Measurements from ENCODE around the gene RBBP8NL. TPM values are rescaled to one million over a fixed set of nuclear protein-coding genes. Genes with fewer than 3 reads are reported as not detected.
"Not testable (repeated sequence)": the region's sequence is repeated elsewhere in the genome, so short reads cannot be mapped to it uniquely, and the experiment has no call there.

The RBBP8NL gene
- total RNA-seq, 1 experiment from 2014 or later, result 6.2 TPM

GRCh38 chr20:62428396-62429295 lies 1.3 kb upstream of the RBBP8NL start:
- intact Hi-C loops (cut with micrococcal nuclease; ENCODE audit: unreplicated experiment), result no loop called here
- CTCF ChIA-PET, result interaction anchor here (1.4 to 3.0 kb wide), 3 partner anchors 14 to 188 kb away, joined by 6 to 11 read pairs (median 7); no protein-coding TSS in a partner anchor
- peak; percentile 30 for TF ChIP-seq CTCF (IDR thresholded peaks at IDR 0.05; ENCODE audit: unreplicated experiment)
- Mint-ChIP-seq H3K9me3 (ENCODE audit: low read depth, unreplicated experiment) (no peaks in the 10 kb centered on the region), H3K36me3 (ENCODE audit: insufficient read depth, unreplicated experiment) (peaks cover 24% of the 10 kb centered on the region), H3K4me3 (ENCODE audit: low read depth, unreplicated experiment) (no peak overlapping the region), H3K27ac (ENCODE audit: unreplicated experiment) (no peak overlapping the region), H3K27me3 (ENCODE audit: unreplicated experiment) (peaks cover 26% of the 10 kb centered on the region), H3K4me1 (ENCODE audit: low read depth, unreplicated experiment) (peaks cover 44% of the 10 kb centered on the region)
- no peak for DNase-seq
- no TSS peak for BruUV-seq (replicated peaks)

- TF ChIP-seq CTCF (IDR thresholded peaks at IDR 0.05; ENCODE audit: unreplicated experiment), result no peak
- DNase-seq, result no peak
- BruUV-seq (replicated peaks), result no TSS peak
- H3K27ac Mint-ChIP-seq (ENCODE audit: unreplicated experiment), result no peak overlapping the region
- CTCF ChIA-PET, result interaction anchor here (0.7 to 3.0 kb wide), 4 partner anchors 14 to 189 kb away, joined by 3 to 11 read pairs (median 6); no protein-coding TSS in a partner anchor
- peaks cover 20% of the 10 kb centered on the region for H3K27me3 Mint-ChIP-seq (ENCODE audit: unreplicated experiment)
- intact Hi-C loops (cut with micrococcal nuclease; ENCODE audit: unreplicated experiment), result no loop called here
- H3K36me3 Mint-ChIP-seq (ENCODE audit: insufficient read depth, unreplicated experiment), result peaks cover 24% of the 10 kb centered on the region
- H3K9me3 Mint-ChIP-seq (ENCODE audit: low read depth, unreplicated experiment), result no peaks in the 10 kb centered on the region
- peak overlapping the region; percentile 85 for H3K4me3 Mint-ChIP-seq (ENCODE audit: low read depth, unreplicated experiment)
- H3K4me1 Mint-ChIP-seq (ENCODE audit: low read depth, unreplicated experiment), result peaks cover 44% of the 10 kb centered on the region
Measured at GRCh38 chr20:62428002-62428372, 648 bp upstream of the RBBP8NL start.

- TF ChIP-seq CTCF (IDR thresholded peaks at IDR 0.05; ENCODE audit: unreplicated experiment), result no peak
- intact Hi-C loops (cut with micrococcal nuclease; ENCODE audit: unreplicated experiment), result loop anchor here (2.0 kb wide), 1 partner anchor 70 kb away; no protein-coding TSS in a partner anchor
- Mint-ChIP-seq H3K4me3 (ENCODE audit: low read depth, unreplicated experiment) (peak overlapping the region; percentile 85), H3K4me1 (ENCODE audit: low read depth, unreplicated experiment) (peaks cover 43% of the 10 kb centered on the region), H3K27me3 (ENCODE audit: unreplicated experiment) (peaks cover 11% of the 10 kb centered on the region), H3K27ac (ENCODE audit: unreplicated experiment) (peak overlapping the region; percentile 89), H3K36me3 (ENCODE audit: insufficient read depth, unreplicated experiment) (peaks cover 24% of the 10 kb centered on the region), H3K9me3 (ENCODE audit: low read depth, unreplicated experiment) (no peaks in the 10 kb centered on the region)
- CTCF ChIA-PET, result interaction anchor here (1.0 to 3.0 kb wide), 3 partner anchors 12 to 241 kb away, joined by 4 to 11 read pairs (median 6); no protein-coding TSS in a partner anchor
- BruUV-seq (replicated peaks), result no TSS peak
- peak; percentile 82 for DNase-seq
Measured at GRCh38 chr20:62426699-62427131, 624 bp downstream of the RBBP8NL start.

- BruUV-seq (replicated peaks); H3K9me3 Mint-ChIP-seq (ENCODE audit: low read depth, unreplicated experiment); H3K27ac Mint-ChIP-seq (ENCODE audit: unreplicated experiment); DNase-seq; H3K27me3 Mint-ChIP-seq (ENCODE audit: unreplicated experiment): not testable (repeated sequence)
- H3K4me1 Mint-ChIP-seq (ENCODE audit: low read depth, unreplicated experiment), result peaks cover 36% of the 10 kb centered on the region
- intact Hi-C loops (cut with micrococcal nuclease; ENCODE audit: unreplicated experiment), result loop anchor here (2.0 kb wide), 1 partner anchor 71 kb away; no protein-coding TSS in a partner anchor
- CTCF ChIA-PET, result interaction anchor here (1.0 kb wide), 1 partner anchor 74 kb away, joined by 3 read pairs; no protein-coding TSS in a partner anchor
- peaks cover 27% of the 10 kb centered on the region for H3K36me3 Mint-ChIP-seq (ENCODE audit: insufficient read depth, unreplicated experiment)
- peak overlapping the region; percentile 85 for H3K4me3 Mint-ChIP-seq (ENCODE audit: low read depth, unreplicated experiment)
Measured at GRCh38 chr20:62426059-62426348, 1.3 kb downstream of the RBBP8NL start.

All from Calu3 (cell line).